Upper lobe of right lung (tissue), 1 donor: ENCODE measurements around the gene UTP15. TPM values are rescaled to one million over a fixed set of nuclear protein-coding genes. Genes with fewer than 3 reads are reported as not detected.

Experiments used
- ATAC-seq: fragments of 200-7000 bp; cut with Tn5 transposase; one replicate; pipeline ENCODE4 v1.9.1; 2020; ENCODE audit warnings: mild to moderate bottlenecking, moderate library complexity
- DNase-seq: peaks from one replicate; pipeline ENCODE4 v3.0.0-alpha.2; 2020
- H3K27ac ChIP-seq: fragments of 200-600 bp; one replicate; pipeline ENCODE4 v1.8.0; 2022
- H3K27me3 ChIP-seq: fragments of 200-600 bp; one replicate; pipeline ENCODE4 v1.8.0; 2022; ENCODE audit warnings: mild to moderate bottlenecking
- H3K36me3 ChIP-seq: fragments of 200-600 bp; one replicate; pipeline ENCODE4 v1.8.0; 2022
- H3K4me1 ChIP-seq: fragments of 200-600 bp; one replicate; pipeline ENCODE4 v1.8.0; 2022
- H3K4me3 ChIP-seq: fragments of 200-600 bp; one replicate; pipeline ENCODE4 v1.8.0; 2022; ENCODE audit warnings: mild to moderate bottlenecking
- H3K9me3 ChIP-seq: fragments of 200-600 bp; one replicate; pipeline ENCODE4 v1.8.0; 2022
- CTCF ChIP-seq: fragments of 200-600 bp; IDR thresholded peaks from one replicate; pipeline ENCODE4 v1.8.0; 2022; ENCODE audit warnings: antibody characterized with exemption
- intact Hi-C: fragments of 100-400 bp; cut with DNase I; formaldehyde crosslinking; loops from one replicate; pipeline ENCODE4 v1.11.0; 2022
- total RNA-seq: library from RNA; stranded (reverse); fragmentation: NEBNext Ultra II Directional; extraction: Animal tissue kit (Norgen Biotek cat#: 25700); gene quantifications from one replicate; pipeline ENCODE4 v1.2.1, GENCODE V29; 2021
- donor health status: DM: no; HTN: yes; CAD: no; lungs with severe emphysema.

The UTP15 gene
- total RNA-seq, 1 donor from 2014 or later: 20.1 TPM

- TF ChIP-seq CTCF: no peak
- ATAC-seq: no peak
- Histone ChIP-seq H3K4me1 (no peaks in the 10 kb centered on the region), H3K27me3 (no peaks in the 10 kb centered on the region), H3K36me3 (no peaks in the 10 kb centered on the region), H3K27ac (no peak overlapping the region), H3K4me3 (no peak overlapping the region), H3K9me3 (no peaks in the 10 kb centered on the region)
- no peak for DNase-seq
- intact Hi-C loops: no loop called here
Measured at GRCh38 chr5:73617510-73618279, 52.2 kb downstream of the UTP15 start.

GRCh38 chr5:73619606-73620333, 54.2 kb downstream of the UTP15 start:
- intact Hi-C loops: no loop called here

GRCh38 chr5:73620334-73620687, 54.8 kb downstream of the UTP15 start:
- H3K9me3 ChIP-seq: no peaks in the 10 kb centered on the region
- ATAC-seq: no peak
- no peaks in the 10 kb centered on the region for H3K27me3 ChIP-seq
- intact Hi-C loops: no loop called here
- TF ChIP-seq CTCF: no peak
- no peaks in the 10 kb centered on the region for H3K36me3 ChIP-seq
- peaks cover 6% of the 10 kb centered on the region for H3K4me1 ChIP-seq
- no peak overlapping the region for H3K27ac ChIP-seq
- no peak for DNase-seq
- H3K4me3 ChIP-seq: no peak overlapping the region

More at GRCh38 chr5:73619606-73620333, 54.2 kb downstream of the UTP15 start:
- no peak for TF ChIP-seq CTCF
- H3K27ac ChIP-seq: no peak overlapping the region
- H3K27me3 ChIP-seq: no peaks in the 10 kb centered on the region
- H3K4me1 ChIP-seq: peaks cover under 1% of the 10 kb centered on the region
- H3K4me3 ChIP-seq: no peak overlapping the region
- ATAC-seq: no peak
- H3K9me3 ChIP-seq: no peaks in the 10 kb centered on the region
- no peak for DNase-seq
- no peaks in the 10 kb centered on the region for H3K36me3 ChIP-seq

GRCh38 chr5:73623060-73623459, 57.5 kb downstream of the UTP15 start:
- no peaks in the 10 kb centered on the region for H3K27me3 ChIP-seq
- H3K36me3 ChIP-seq: no peaks in the 10 kb centered on the region
- peaks cover 7% of the 10 kb centered on the region for H3K4me1 ChIP-seq
- intact Hi-C loops: no loop called here
- TF ChIP-seq CTCF: no peak
- H3K4me3 ChIP-seq: no peak overlapping the region
- no peak for DNase-seq
- H3K27ac ChIP-seq: no peak overlapping the region
- no peak for ATAC-seq
- H3K9me3 ChIP-seq: no peaks in the 10 kb centered on the region

GRCh38 chr5:73623901-73624404, 58.4 kb downstream of the UTP15 start:
- H3K27ac ChIP-seq: no peak overlapping the region
- ATAC-seq (no peak), DNase-seq (no peak)
- H3K4me3 ChIP-seq: no peak overlapping the region
- intact Hi-C loops: no loop called here
- no peak for TF ChIP-seq CTCF
- peaks cover 7% of the 10 kb centered on the region for H3K4me1 ChIP-seq
- H3K27me3 ChIP-seq: no peaks in the 10 kb centered on the region
- H3K36me3 ChIP-seq: no peaks in the 10 kb centered on the region
- no peaks in the 10 kb centered on the region for H3K9me3 ChIP-seq
